ENCODE measurements around the gene UBE2G1. TPM values are rescaled to one million over a fixed set of nuclear protein-coding genes. Genes with fewer than 3 reads are reported as not detected.

UBE2G1 gene
- total and polyA plus RNA-seq, 2 of the 13 experiments (the other 11 are each of a cell fraction or from before 2014, with no cell fraction given) = 27.9 to 42.6 TPM

DNA sequence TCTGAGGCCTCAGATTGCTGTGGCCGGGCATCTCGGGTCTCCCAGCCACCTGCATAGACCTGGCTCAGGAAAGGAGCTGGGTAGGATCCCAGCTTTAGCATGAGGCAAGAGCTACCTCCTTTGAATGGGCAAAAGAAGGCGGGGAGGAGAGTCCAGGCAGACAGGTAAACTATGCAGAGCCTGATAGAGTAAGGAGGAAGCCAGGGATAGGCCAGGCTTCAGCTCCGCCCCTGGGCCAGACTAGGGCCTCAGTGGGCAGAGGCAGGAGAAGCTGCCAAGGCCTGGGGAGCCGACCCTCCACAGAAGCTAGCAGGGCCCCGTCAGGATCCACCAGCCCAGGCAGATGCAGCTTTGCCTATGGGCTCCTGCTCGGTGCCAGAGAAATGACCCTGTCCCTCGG lies 22.6 kb upstream of the UBE2G1 start:
- H3K4me1 ChIP-seq (ENCODE audit: insufficient read depth, low read length) = peaks cover 58% of the 10 kb centered on the region
- in situ Hi-C loops (cut with HindIII; ENCODE audit: extremely low pct_ligation_motif_present, low pct_unique_long_range_greater_than_20kb) = no loop called here
- H3K27me3 ChIP-seq (ENCODE audit: control insufficient read depth in 1 of 2, insufficient read depth in 2 of 2, low read length in 2 of 2) = no peaks in the 10 kb centered on the region
- H3K79me2 ChIP-seq (ENCODE audit: insufficient read depth, low read length) = no peaks in the 10 kb centered on the region
- ChIA-PET CTCF (ENCODE audit: low intra/inter-chr PET ratio, low total read pairs) (no interaction called here), POLR2A (no interaction called here)
- intact Hi-C loops (cut with micrococcal nuclease; ENCODE audit: unreplicated experiment) = no loop called here
- no TSS peak for BruUV-seq (replicated peaks)
- WGBS (ENCODE audit: low lambda C conversion rate) = 0% methylated on average over 5 of the region's 8 CpGs
- H3K27ac ChIP-seq (ENCODE audit: extremely low read length, insufficient read depth, low read length) = no peak overlapping the region
- no peak for TF ChIP-seq ELF1 (CRISPR knock-in tag; IDR thresholded peaks at IDR 0.05)
- no peak for TF ChIP-seq ZNF572 (CRISPR knock-in tag; IDR thresholded peaks at IDR 0.05)
- no peak for TF ChIP-seq RFX3 (CRISPR knock-in tag; IDR thresholded peaks at IDR 0.05)
- no peak for TF ChIP-seq CCDC6 (CRISPR knock-in tag; IDR thresholded peaks at IDR 0.05)
- no peak for TF ChIP-seq ZNF788 (CRISPR knock-in tag; IDR thresholded peaks at IDR 0.05; ENCODE audit: borderline replicate concordance)
- no peak for TF ChIP-seq NR1H2 (CRISPR knock-in tag; IDR thresholded peaks at IDR 0.05; ENCODE audit: borderline replicate concordance, low read depth)
- TF ChIP-seq NFIC (IDR thresholded peaks at IDR 0.05; ENCODE audit: low read length) = no peak
- TF ChIP-seq, protein P1, sequence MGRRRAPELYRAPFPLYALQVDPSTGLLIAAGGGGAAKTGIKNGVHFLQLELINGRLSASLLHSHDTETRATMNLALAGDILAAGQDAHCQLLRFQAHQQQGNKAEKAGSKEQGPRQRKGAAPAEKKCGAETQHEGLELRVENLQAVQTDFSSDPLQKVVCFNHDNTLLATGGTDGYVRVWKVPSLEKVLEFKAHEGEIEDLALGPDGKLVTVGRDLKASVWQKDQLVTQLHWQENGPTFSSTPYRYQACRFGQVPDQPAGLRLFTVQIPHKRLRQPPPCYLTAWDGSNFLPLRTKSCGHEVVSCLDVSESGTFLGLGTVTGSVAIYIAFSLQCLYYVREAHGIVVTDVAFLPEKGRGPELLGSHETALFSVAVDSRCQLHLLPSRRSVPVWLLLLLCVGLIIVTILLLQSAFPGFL (CRISPR knock-in tag; IDR thresholded peaks at IDR 0.05) = no peak
- no peak for TF ChIP-seq HNRNPH1 (optimal IDR thresholded peaks at IDR 0.05; ENCODE audit: low read depth, low read length)
- TF ChIP-seq, protein P2, sequence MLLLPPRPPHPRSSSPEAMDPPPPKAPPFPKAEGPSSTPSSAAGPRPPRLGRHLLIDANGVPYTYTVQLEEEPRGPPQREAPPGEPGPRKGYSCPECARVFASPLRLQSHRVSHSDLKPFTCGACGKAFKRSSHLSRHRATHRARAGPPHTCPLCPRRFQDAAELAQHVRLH (CRISPR knock-in tag; IDR thresholded peaks at IDR 0.05; ENCODE audit: borderline replicate concordance, low read depth) = no peak
- TF ChIP-seq ZNF670 (CRISPR knock-in tag; IDR thresholded peaks at IDR 0.05; ENCODE audit: borderline replicate concordance) = no peak
- TF ChIP-seq MYC (CRISPR knock-in tag; IDR thresholded peaks at IDR 0.05; ENCODE audit: borderline replicate concordance) = no peak
- no peak for TF ChIP-seq NR3C1 (CRISPR knock-in tag; IDR thresholded peaks at IDR 0.05)
- TF ChIP-seq, protein P3, sequence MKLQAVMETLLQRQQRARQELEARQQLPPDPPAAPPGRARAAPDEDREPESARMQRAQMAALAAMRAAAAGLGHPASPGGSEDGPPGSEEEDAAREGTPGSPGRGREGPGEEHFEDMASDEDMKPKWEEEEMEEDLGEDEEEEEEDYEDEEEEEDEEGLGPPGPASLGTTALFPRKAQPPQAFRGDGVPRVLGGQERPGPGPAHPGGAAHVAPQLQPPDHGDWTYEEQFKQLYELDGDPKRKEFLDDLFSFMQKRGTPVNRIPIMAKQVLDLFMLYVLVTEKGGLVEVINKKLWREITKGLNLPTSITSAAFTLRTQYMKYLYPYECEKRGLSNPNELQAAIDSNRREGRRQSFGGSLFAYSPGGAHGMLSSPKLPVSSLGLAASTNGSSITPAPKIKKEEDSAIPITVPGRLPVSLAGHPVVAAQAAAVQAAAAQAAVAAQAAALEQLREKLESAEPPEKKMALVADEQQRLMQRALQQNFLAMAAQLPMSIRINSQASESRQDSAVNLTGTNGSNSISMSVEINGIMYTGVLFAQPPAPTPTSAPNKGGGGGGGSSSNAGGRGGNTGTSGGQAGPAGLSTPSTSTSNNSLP (IDR thresholded peaks at IDR 0.05; ENCODE audit: low read depth, low read length) = no peak
- H4K20me1 ChIP-seq (ENCODE audit: insufficient read depth, low read length) = no peaks in the 10 kb centered on the region
- H3K9me3 ChIP-seq (ENCODE audit: low read length) = no peaks in the 10 kb centered on the region
- ATAC-seq (peak; percentile 68), DNase-seq (ENCODE audit: low spot score) (no peak), FAIRE-seq (no peak)
- H3K4me2 ChIP-seq (ENCODE audit: low read depth, low read length) = peak overlapping the region; percentile 73
- H3K4me3 ChIP-seq (replicated peaks in 1 of 3; ENCODE audit: insufficient read depth in 1 of 3, low read depth in 2 of 3, low read length in 3 of 3) = peak overlapping the region in 1 of 3 experiments; percentile 53; a peak in 1 of 6 replicates
- H3K9ac ChIP-seq (ENCODE audit: insufficient read depth, low read depth, low read length) = no peak overlapping the region
- H2AFZ ChIP-seq (ENCODE audit: low read length) = peak overlapping the region; percentile 33
- H3K36me3 ChIP-seq (replicated peaks in 1 of 2; ENCODE audit: control insufficient read depth in 1 of 2, insufficient read depth in 2 of 2, low read length in 2 of 2) = no peaks in the 10 kb centered on the region

Data from HepG2 (cell line).